GM12874 (cell line): ENCODE data around the gene ASB4.

Experiments
- CTCF ChIP-seq: IDR thresholded peaks from 2 replicates; pipeline ENCODE4 v1.5.1; 2011; ENCODE audit warnings: low read depth, mild to moderate bottlenecking, control low read depth, low read length, moderate library complexity; ENCODE audit not compliant: insufficient read depth

Gene ASB4

GRCh38 chr7:95485391-95486123, at the start of gene ASB4:
Gene ASB4 (plus strand): TSS chr7:95485943. CDS start chr7:95485972, 29 bp downstream.
- no peak for TF ChIP-seq CTCF

GRCh38 chr7:95436407-95436806, 49.3 kb upstream of the ASB4 start:
- TF ChIP-seq CTCF: no peak

- TF ChIP-seq CTCF: no peak
Measured at GRCh38 chr7:95440394-95441038, 45.2 kb upstream of the ASB4 start.

GRCh38 chr7:95441042-95441823, 44.5 kb upstream of the ASB4 start:
- TF ChIP-seq CTCF: no peak

GRCh38 chr7:95444796-95445195, 40.9 kb upstream of the ASB4 start:
- no peak for TF ChIP-seq CTCF

- no peak for TF ChIP-seq CTCF
Measured at GRCh38 chr7:95446618-95447017, 39.1 kb upstream of the ASB4 start.

- no peak for TF ChIP-seq CTCF
Measured at GRCh38 chr7:95454438-95455045, 31.2 kb upstream of the ASB4 start.
